Hematopoietic multipotent progenitor cell treated with erythropoietin and hydrocortisone succinate and interleukin-3 and kit ligand, for 6 days (in vitro differentiated cells): ENCODE data around the gene LCN1.
"Not testable (repeated sequence)": the region's sequence is repeated elsewhere in the genome, so short reads cannot be mapped to it uniquely, and the experiment has no call there.

ENCODE experiments used
- DNase-seq: peaks from one replicate; pipeline ENCODE4 v3.0.0-alpha.2; 2015

The LCN1 gene

GRCh38 chr9:135549478-135550343, 28.5 kb downstream of the LCN1 start:
- not testable (repeated sequence) for DNase-seq

GRCh38 chr9:135550344-135550918, 29.2 kb downstream of the LCN1 start:
- no peak for DNase-seq

GRCh38 chr9:135551031-135551430, 29.8 kb downstream of the LCN1 start:
- DNase-seq: no peak

- DNase-seq: no peak
Observed at GRCh38 chr9:135551456-135551855, 30.2 kb downstream of the LCN1 start.

- no peak for DNase-seq
Observed at GRCh38 chr9:135552021-135552697, 30.9 kb downstream of the LCN1 start.

- peak; percentile 12 for DNase-seq
Observed at GRCh38 chr9:135552698-135553171, 31.5 kb downstream of the LCN1 start.

DNA sequence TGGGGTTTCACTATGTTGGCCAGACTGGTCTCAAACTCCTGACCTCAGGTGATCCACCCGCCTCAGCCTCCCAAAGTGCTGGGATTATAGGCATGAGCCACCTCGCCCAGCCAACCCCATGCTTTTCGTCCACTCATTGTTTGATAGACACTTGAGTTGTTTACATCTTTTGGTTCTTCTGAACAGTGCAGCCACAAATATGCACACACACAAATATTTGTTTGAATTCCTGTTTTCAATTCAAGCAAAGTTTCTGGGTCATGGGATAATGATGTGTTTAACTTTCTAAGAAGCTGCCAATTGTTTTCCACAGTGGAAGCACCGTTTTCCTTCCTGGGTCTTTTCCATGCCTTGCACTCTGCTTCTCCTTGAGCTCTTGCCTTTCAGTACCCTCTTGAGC, 33.5 kb downstream of the LCN1 start:
- DNase-seq: no peak

- no peak for DNase-seq
Observed at GRCh38 chr9:135555203-135555602, 34.0 kb downstream of the LCN1 start.

- no peak for DNase-seq
Observed at GRCh38 chr9:135555910-135556309, 34.7 kb downstream of the LCN1 start.

GRCh38 chr9:135559606-135560005, 38.4 kb downstream of the LCN1 start:
- DNase-seq: no peak

- no peak for DNase-seq
Observed at GRCh38 chr9:135561391-135562234, 40.4 kb downstream of the LCN1 start, which contains the start of gene PAEP. PAEP (plus strand) TSS chr9:135561756.

- no peak for DNase-seq
Observed at GRCh38 chr9:135562235-135562745, 41.0 kb downstream of the LCN1 start.

GRCh38 chr9:135563039-135563476, 41.8 kb downstream of the LCN1 start:
- DNase-seq: no peak

DNA sequence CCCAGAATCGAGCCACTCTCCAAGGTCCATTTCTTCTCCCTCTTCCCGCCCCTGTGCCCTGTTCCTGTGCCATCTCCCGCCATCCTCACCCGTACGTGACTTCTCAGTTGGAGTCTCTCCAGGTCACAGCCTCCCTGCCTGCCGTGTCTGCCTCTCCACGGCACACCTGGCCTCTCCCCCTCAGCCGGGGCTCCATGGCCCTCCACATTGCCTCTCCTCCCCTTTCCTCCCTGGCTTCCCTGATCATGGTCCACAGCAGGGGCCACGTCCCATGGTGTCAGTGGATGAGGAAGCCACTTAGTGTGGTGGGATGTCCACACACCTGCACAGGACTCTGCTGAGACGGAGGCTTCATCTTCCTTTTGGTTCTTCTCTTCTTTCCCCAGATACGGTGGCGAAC, 42.6 kb downstream of the LCN1 start:
- DNase-seq: no peak

DNA sequence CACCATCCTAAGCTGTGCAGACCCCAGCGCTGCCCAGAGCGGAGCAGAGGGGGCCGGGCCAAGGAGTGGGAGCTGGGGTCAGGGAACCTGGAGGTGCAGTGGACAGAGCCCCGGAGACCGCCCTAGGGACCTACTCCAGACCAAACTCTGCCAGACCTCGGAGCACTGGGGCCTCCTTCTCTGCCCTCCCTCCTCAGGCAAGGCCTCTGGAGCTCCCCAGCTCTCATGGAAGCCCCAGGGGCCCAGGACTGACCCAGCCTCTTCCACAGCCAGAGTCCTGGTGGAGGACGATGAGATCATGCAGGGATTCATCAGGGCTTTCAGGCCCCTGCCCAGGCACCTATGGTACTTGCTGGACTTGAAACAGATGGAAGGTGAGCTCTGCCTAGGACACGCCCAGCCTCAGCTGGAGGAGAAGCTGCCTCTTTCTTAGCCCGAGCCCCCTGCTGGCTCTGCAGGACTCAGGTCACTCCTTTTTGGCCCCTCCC, 43.9 kb downstream of the LCN1 start:
- DNase-seq: no peak

DNA sequence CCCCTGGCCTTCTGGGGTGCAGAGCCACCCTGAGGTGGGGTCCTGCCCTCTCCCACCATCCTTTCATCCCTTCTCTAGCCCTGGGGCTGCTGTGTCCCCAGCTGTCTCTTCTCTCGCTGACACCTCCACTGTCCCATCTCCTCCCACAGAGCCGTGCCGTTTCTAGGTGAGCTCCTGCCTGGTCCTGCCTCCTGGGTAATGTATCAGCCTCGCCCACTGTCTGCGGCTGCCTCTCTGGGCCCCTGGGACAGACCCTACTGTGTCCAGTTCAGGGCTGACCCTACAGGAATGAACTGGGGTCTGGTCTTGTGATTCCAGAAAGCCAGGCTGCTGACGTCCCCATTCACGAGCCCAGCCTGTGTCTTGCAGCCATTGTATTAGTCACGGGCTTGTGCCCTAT, 44.4 kb downstream of the LCN1 start:
- DNase-seq: no peak

DNA sequence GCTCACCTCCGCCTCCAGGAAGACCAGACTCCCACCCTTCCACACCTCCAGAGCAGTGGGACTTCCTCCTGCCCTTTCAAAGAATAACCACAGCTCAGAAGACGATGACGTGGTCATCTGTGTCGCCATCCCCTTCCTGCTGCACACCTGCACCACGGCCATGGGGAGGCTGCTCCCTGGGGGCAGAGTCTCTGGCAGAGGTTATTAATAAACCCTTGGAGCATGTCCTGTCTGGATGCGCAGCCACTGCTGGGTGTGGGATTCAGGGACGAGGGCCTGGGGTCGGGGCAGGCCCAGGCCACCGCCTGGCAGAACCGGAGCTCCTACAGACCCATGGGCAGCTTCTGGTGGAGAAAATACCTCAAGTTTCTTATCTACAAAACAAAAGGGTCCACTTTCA, 45.3 kb downstream of the LCN1 start:
- no peak for DNase-seq

DNA sequence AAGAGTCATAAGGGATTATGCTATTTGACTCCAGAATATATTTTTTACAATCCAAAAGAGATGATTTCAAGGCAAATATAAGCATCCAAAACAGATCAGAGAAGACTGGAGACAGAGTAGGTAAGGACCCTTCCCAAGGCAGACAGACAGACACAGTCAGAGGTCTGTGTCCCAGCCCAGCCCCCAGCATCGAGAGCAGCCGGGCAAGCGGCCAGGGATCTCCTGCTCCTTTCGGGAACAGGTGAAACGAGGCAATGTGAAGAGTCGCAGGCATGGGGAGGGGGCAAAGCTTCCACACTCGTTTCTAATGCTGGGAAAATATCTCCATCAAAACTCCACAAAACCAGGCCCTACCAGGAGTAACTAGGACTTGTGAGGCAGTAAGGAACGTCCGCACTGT, 46.1 kb downstream of the LCN1 start:
- no peak for DNase-seq

GRCh38 chr9:135568026-135568425, 46.8 kb downstream of the LCN1 start:
- DNase-seq: no peak

GRCh38 chr9:135570456-135570855, 49.2 kb downstream of the LCN1 start:
- no peak for DNase-seq

DNA sequence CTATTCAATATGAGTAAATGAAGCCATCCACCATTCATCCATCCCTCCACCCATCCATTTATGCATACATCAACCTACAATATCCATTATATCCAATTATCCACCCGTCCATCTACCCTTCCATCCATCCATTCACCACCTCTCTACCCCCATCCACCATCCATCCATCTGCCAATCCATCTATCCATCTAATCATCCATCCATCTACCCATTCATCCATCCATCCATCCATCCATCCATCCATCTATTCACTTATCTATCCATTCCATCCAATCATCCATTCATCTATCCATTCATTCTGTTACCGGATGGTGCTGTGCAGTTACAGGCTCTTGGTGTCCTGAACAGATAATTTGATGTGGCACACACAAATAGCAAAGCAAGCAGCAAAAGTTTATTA, 51.0 kb downstream of the LCN1 start:
- DNase-seq: no peak

DNA sequence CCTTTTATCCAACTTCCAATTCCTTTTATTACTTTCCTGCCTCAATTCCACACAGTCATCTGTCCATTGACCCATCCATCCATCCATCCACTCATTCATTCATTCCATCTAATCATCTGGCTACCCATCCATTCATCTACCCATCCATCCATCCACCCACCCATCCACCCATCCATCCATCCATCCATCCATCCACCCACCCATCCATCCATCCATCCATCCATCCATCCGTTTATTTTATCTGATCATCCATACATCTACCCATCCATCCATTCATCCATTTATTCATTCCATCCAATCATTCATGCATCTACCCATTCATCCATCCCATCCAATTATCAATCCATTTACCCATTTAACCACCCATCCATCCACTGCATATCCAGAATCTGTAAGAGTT, 51.9 kb downstream of the LCN1 start:
- DNase-seq: no peak
